ENCODE data around the gene CDH22.

CDH22 gene

GRCh38 chr20:46267108-46268105 is 40.9 kb downstream of the CDH22 start:
- no peak overlapping the region for H3K27ac ChIP-seq
- TF ChIP-seq, protein P1, sequence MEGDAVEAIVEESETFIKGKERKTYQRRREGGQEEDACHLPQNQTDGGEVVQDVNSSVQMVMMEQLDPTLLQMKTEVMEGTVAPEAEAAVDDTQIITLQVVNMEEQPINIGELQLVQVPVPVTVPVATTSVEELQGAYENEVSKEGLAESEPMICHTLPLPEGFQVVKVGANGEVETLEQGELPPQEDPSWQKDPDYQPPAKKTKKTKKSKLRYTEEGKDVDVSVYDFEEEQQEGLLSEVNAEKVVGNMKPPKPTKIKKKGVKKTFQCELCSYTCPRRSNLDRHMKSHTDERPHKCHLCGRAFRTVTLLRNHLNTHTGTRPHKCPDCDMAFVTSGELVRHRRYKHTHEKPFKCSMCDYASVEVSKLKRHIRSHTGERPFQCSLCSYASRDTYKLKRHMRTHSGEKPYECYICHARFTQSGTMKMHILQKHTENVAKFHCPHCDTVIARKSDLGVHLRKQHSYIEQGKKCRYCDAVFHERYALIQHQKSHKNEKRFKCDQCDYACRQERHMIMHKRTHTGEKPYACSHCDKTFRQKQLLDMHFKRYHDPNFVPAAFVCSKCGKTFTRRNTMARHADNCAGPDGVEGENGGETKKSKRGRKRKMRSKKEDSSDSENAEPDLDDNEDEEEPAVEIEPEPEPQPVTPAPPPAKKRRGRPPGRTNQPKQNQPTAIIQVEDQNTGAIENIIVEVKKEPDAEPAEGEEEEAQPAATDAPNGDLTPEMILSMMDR (IDR thresholded peaks at IDR 0.05): no peak
- no peak overlapping the region for H3K4me3 ChIP-seq
- no peak for DNase-seq (ENCODE audit: low spot score)

DNA sequence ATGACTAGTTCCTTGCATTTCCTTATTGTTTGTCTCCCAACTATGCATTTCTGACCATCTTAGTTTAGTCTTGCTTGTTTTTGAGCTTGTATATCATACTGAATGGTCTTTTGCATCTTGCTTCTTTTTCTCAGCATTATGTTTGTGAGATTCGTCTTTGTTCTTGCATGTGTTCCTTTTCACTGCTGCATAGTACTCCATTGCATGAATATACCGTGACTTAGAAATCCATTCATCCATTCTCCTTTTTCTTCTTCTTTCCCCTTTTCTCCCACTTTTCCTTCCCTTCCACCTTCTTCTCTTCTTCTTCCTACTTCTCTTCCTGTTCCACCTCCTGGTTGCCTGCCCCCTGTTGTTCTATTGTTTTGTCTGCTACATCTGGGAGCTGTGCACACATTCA is 42.8 kb downstream of the CDH22 start:
- Histone ChIP-seq H3K27ac (no peak overlapping the region), H3K4me3 (no peak overlapping the region)
- TF ChIP-seq, protein P1 (IDR thresholded peaks at IDR 0.05): no peak
- no peak for DNase-seq (ENCODE audit: low spot score)

DNA sequence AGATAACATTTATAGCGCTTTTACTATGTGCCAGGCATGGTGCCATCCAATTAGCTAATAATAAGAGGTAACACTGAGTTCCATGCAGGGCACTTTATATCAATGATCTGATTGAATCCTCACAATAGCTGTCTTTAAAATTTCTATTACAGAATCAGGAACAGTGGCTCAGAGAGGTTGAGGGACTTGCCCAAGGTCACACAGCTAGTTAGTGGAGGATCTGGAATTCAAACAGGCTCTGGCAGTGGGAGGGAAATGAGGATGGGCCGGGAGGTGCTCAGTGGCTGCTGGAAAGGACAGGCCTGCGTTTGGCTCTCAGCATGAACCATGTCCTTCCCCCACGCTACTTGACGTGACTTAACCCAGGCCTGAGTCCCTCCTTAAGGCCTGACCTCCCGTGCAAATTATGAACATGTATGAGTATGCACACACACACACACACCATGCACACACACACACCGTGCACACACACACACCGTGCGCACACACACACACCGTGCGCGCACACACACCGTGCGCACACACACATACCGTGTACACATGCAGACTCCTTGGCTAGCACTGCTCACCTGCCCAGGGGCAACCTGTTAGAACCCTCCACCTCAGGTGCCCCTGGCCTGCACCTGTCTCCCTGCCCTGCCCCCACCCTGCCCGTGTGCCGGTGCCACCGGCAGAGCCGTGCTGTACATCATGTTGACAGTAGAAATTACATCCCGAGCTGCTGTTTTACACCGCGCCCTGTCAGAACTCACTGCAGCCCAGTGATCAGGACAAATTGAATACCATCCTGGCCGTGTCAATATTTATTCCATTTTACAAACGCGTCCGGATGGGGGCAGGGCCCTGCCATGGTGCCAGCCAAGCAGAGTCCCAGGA is 43.7 kb downstream of the CDH22 start:
- DNase-seq (ENCODE audit: low spot score): no peak
- Histone ChIP-seq H3K27ac (no peak overlapping the region), H3K4me3 (no peak overlapping the region)
- TF ChIP-seq, protein P1 (IDR thresholded peaks at IDR 0.05): no peak

GRCh38 chr20:46261456-46262253 is 46.6 kb downstream of the CDH22 start:
- TF ChIP-seq, protein P1 (IDR thresholded peaks at IDR 0.05): no peak
- no peak overlapping the region for H3K27ac ChIP-seq
- no peak for DNase-seq (ENCODE audit: low spot score)
- no peak overlapping the region for H3K4me3 ChIP-seq

DNA sequence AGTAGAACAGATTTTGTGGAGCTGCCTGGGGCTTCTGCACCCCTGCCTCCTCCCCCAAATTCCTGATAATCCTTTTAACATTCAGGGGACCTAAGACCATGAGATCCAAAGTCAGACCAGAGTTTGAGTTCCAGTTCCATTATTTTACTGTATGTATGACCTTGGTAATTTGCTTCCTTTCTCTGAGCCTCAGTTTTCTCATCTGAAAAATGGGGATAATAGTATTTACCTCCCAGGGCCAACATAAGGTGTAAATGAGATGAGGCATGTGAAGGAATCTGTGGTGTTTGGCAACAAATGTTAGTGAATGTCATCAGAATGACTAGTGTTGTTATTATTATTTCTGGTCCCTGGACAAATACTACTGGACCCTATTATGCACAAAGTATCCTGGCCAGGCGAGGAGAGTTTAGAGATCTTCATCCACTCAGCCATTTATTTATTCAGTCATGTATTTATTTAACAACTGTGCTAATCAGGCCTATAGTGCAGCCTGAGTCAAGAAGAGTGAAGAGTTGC is 47.3 kb downstream of the CDH22 start:
- H3K27ac ChIP-seq: no peak overlapping the region
- no peak for DNase-seq (ENCODE audit: low spot score)
- H3K4me3 ChIP-seq: no peak overlapping the region
- TF ChIP-seq, protein P1 (IDR thresholded peaks at IDR 0.05): no peak

- Histone ChIP-seq H3K27ac (no peak overlapping the region), H3K4me3 (no peak overlapping the region)
- TF ChIP-seq, protein P1 (IDR thresholded peaks at IDR 0.05): no peak
- no peak for DNase-seq (ENCODE audit: low spot score)
Observed at GRCh38 chr20:46260480-46260879, 47.8 kb downstream of the CDH22 start.
